ENCODE measurements around the gene IGLL5.
A peak's percentile ranks its signal among the peaks of the same experiment; 100 is the strongest.

Gene IGLL5

DNA sequence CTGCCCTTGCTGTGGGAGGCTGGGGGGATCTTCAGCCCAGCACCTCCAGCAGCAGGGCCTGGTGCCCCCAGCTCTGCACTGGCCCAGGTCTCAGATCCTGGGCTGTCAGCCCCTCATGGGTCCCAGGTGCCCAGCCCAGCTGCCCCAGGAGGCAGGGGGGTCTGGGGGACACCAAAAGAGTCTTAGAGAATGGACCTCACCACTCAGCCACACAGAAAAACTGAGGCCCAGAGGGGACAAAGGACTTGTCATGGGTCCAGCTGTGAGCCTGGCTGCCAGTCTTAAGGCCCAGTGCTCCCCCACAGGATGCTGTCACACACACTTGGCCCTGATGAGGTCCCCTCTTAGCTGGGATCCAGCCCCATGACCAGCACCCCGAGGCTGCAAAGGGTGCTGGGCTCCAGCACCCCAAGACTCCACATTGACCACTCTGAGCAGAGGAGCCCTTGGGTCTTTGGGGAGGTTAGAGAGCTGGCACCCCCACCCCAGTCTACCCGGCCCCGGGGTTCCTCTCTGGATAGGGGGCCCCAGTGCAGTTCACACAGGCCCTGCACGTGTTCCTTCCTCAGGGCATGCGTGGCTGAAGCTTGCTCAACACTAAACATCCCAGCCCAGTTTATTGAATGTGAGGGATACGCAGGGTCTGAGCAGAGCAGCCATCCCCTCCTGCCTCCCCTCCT is 54.4 kb downstream of the IGLL5 start:
- peak; percentile 29 for DNase-seq

DNA sequence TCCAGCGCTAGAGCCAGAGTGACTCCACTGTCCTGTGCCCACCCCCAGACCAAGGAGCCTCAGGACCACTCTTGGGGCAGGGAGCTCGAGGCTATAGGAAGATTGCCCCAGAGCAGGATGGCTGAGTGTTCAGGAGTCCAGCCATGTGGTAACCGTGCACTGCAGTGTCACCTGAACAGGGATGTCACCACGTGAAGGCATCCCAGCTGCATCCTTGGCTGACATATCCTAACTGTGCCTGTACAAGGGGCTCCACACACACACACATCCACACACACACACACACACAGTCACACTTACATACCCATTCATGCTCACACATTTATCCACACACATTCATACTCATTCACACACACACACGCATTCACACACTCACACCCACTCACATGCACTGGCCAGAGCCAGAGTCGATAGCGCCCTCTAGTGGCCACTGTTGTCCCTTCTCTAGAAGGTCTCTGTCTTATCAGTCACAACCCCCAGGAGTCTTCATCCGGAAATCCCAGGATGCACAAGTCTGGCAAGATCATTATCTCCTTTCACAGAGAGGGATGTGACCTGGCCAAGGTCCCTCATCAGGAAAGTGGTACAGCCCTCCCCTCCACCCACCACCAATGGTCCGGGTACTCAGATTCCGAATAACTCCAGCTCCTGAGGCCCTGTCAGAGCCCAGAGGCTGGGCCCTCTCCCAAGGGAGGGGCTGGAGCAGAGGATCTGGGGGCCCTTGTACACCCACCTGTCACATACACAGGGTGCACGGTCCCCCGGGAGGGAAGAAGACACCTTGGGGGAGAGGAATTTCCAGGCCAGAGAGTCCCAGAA is 55.1 kb downstream of the IGLL5 start:
- DNase-seq: peak; percentile 59

DNA sequence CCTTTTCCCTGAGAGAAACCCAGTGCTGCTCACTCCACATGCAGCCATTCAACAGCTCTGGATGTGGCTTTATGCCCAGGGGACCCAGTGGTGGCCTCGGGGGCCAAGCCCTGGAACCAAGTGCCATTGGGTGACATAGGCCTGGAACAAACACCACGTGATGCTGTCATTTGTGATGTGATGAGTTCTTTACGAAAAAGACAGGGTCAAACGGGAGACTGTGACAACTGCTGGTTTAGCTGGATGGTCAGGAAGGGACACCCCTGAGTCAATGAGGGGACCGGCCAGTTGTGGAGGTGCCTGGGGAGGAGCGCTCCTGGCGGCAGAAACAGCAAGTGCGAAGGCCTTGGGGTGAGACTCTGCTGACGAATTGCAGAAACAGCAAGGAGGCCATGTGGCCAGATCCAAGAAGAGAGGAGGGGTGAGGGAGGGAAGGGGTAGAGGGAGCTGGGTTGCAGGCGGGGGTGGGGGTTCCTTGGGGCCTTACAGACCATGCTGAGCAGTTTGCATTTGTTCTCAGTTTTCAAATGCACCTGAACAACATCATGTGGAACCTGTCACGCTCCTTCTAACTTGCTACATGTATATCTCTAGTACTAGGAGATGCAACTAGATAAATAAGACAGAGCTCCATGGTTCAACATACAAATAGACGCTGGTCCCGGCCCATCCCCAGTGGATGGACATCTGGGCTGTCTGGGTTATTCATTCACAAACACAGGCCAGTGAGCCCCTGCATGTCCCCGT is 56.1 kb downstream of the IGLL5 start:
- DNase-seq: no peak

DNA sequence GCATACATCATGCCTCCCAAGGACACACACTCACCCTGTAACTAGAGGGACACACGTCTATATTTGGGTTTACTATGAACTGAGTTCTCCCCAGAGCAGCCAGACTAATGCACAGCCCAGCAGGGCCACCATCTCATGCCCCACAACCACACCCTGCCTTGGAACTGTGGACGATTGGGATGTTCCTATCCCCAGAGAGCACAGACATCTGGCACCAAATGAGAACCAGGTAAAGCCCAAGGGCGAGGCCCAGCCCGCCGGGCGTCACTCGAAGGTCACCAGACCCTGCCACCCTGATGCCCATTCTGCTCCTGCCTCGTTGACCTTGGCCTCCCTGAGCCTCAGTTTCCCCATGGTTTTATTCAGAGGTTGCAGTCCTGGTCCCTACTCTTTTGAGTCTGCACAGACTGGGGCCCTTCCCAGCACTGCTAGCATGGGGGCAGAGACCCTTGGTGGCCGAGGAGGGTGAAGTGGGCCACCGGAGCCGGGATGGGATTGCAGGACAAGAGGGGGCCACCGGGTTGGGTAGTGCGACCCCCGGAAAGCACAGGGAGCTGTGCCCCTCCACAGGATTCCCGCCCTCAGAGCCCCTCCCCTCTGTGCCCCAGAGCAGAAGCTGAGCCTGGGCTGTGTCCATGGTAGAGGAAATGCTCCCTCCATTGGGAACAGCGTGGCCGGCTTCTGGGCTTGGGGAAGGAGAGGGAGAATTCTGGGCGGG is 56.8 kb downstream of the IGLL5 start:
- no peak for DNase-seq

DNA sequence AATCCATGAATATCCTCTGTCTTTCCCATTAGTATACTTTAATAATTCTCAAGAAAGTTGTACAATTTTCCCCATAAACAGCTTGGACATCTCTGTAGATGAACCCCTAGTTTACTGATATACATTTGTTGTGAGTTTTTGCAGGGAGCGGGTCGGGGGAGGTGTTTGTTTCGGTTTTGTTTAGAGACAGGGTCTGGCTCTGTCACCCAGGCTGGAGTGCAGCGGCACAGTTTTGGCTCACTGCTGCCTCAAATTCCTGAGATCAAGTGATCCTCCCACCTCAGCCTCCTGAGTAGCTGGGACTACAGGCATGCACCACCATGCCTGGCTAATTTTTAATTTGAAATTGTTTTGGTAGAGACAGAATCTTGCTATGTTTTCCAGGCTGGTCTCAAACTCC is 57.6 kb downstream of the IGLL5 start:
- no peak for DNase-seq
